Stimulated activated CD8-positive, alpha-beta memory T cell treated with anti-CD3 and anti-CD28 coated beads, Interleukin-12 subunit alpha, Interleukin-12 subunit beta, amount 100 ng/mL, for 1 hour (primary cell): ENCODE measurements around the gene GET4.
"Not testable (repeated sequence)": the region's sequence is repeated elsewhere in the genome, so short reads cannot be mapped to it uniquely, and the experiment has no call there.

Source experiments
- DNase-seq: peaks from one replicate; pipeline ENCODE4 v3.0.0-alpha.2; 2020; ENCODE audit warnings: low read depth

GET4 gene

GRCh38 chr7:930975-931758 is 54.8 kb downstream of the GET4 start:
- no peak for DNase-seq

- DNase-seq = no peak
Observed at GRCh38 chr7:931871-932650, 55.7 kb downstream of the GET4 start.

GRCh38 chr7:932651-932975 is 56.3 kb downstream of the GET4 start:
- DNase-seq = no peak

- no peak for DNase-seq
Observed at GRCh38 chr7:934469-935163, 58.3 kb downstream of the GET4 start.

GRCh38 chr7:935164-935873 is 59.0 kb downstream of the GET4 start:
- no peak for DNase-seq

GRCh38 chr7:935874-936385 is 59.6 kb downstream of the GET4 start:
- DNase-seq = no peak

- no peak for DNase-seq
Observed at GRCh38 chr7:936386-937054, 60.2 kb downstream of the GET4 start.

- DNase-seq = no peak
Observed at GRCh38 chr7:937856-938484, 61.6 kb downstream of the GET4 start.

- no peak for DNase-seq
Observed at GRCh38 chr7:938546-939185, 62.3 kb downstream of the GET4 start.

GRCh38 chr7:939843-940242 is 63.5 kb downstream of the GET4 start:
- DNase-seq = no peak

- no peak for DNase-seq
Observed at GRCh38 chr7:940599-941408, 64.5 kb downstream of the GET4 start.

- not testable (repeated sequence) for DNase-seq
Observed at GRCh38 chr7:943793-944192, 67.4 kb downstream of the GET4 start.

- no peak for DNase-seq
Observed at GRCh38 chr7:944744-945143, 68.4 kb downstream of the GET4 start.

GRCh38 chr7:945147-945555 is 68.8 kb downstream of the GET4 start:
- DNase-seq = no peak

- DNase-seq = no peak
Observed at GRCh38 chr7:945556-946255, 69.4 kb downstream of the GET4 start.
